Measurements from ENCODE around the gene LRP1. TPM values are rescaled to one million over a fixed set of nuclear protein-coding genes. Genes with fewer than 3 reads are reported as not detected.

LRP1 gene
- total and polyA plus RNA-seq, 2 of the 13 experiments (the other 11 are each of a cell fraction or from before 2014, with no cell fraction given) = 14.7 to 30.8 TPM

DNA sequence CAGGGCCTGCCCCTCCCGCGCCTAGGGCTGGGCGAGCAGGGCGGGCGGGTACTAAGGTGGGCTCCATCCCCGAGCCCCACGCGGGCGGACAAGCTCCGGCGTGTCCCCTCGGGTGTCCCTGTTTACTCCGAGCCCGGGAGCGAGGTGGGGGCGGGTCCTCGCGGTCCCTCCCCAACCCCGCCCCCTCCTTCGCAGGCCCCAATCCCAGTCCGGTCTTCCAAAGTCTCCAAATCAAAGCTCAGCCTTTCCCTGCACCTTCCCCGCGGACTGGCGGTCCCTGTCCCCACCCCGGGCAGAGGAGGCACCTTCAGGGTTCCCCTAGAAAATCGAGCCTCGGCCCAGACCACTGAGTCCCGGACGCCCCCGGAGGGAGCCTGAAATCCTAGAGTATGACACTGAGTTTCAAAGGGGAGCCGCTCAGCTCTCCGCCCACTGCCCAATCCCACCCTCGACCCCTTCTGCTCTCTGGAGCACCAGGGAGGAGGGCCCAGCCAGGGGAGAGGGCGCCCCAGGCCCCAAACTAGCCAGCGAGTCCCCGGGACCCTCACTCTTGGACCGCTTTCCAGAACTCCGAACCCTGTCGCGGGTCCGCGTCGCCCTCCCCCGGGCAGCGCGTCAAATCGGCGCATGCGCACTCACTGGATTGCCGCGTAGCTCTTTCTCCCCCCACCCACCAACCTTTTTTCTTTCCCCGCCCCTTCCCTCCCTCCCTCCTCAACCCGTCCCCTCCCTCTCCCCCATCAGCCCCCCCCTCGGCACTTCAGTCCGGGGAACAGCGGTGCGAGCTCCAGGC lies at the start of gene LRP1 (continued):
- TF ChIP-seq, protein P1, sequence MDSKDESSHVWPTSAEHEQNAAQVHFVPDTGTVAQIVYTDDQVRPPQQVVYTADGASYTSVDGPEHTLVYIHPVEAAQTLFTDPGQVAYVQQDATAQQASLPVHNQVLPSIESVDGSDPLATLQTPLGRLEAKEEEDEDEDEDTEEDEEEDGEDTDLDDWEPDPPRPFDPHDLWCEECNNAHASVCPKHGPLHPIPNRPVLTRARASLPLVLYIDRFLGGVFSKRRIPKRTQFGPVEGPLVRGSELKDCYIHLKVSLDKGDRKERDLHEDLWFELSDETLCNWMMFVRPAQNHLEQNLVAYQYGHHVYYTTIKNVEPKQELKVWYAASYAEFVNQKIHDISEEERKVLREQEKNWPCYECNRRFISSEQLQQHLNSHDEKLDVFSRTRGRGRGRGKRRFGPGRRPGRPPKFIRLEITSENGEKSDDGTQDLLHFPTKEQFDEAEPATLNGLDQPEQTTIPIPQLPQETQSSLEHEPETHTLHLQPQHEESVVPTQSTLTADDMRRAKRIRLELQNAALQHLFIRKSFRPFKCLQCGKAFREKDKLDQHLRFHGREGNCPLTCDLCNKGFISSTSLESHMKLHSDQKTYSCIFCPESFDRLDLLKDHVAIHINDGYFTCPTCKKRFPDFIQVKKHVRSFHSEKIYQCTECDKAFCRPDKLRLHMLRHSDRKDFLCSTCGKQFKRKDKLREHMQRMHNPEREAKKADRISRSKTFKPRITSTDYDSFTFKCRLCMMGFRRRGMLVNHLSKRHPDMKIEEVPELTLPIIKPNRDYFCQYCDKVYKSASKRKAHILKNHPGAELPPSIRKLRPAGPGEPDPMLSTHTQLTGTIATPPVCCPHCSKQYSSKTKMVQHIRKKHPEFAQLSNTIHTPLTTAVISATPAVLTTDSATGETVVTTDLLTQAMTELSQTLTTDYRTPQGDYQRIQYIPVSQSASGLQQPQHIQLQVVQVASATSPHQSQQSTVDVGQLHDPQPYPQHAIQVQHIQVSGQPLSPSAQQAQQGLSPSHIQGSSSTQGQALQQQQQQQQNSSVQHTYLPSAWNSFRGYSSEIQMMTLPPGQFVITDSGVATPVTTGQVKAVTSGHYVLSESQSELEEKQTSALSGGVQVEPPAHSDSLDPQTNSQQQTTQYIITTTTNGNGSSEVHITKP (CRISPR knock-in tag; IDR thresholded peaks at IDR 0.05; ENCODE audit: low read depth) = peak; percentile 19; the same call in 1 of the 2 replicates
- TF ChIP-seq, protein P2, sequence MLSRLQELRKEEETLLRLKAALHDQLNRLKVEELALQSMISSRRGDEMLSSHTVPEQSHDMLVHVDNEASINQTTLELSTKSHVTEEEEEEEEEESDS (CRISPR knock-in tag; IDR thresholded peaks at IDR 0.05; ENCODE audit: borderline replicate concordance) = no peak
- TF ChIP-seq ADNP (CRISPR knock-in tag; IDR thresholded peaks at IDR 0.05) = no peak
- TF ChIP-seq ZNF205 (CRISPR knock-in tag; IDR thresholded peaks at IDR 0.05) = no peak
- TF ChIP-seq, protein P3, sequence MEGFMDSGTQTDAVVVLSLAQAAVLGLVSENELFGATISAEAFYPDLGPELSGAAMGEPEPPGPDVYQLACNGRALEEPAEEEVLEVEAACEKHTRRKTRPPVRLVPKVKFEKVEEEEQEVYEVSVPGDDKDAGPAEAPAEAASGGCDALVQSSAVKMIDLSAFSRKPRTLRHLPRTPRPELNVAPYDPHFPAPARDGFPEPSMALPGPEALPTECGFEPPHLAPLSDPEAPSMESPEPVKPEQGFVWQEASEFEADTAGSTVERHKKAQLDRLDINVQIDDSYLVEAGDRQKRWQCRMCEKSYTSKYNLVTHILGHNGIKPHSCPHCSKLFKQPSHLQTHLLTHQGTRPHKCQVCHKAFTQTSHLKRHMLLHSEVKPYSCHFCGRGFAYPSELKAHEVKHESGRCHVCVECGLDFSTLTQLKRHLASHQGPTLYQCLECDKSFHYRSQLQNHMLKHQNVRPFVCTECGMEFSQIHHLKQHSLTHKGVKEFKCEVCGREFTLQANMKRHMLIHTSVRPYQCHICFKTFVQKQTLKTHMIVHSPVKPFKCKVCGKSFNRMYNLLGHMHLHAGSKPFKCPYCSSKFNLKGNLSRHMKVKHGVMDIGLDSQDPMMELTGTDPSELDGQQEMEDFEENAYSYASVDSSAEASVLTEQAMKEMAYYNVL (CRISPR knock-in tag; IDR thresholded peaks at IDR 0.05; ENCODE audit: borderline replicate concordance) = 0 out of 2 replicates have a peak, but pooled peaks have one; percentile 14
- TF ChIP-seq, protein P4, sequence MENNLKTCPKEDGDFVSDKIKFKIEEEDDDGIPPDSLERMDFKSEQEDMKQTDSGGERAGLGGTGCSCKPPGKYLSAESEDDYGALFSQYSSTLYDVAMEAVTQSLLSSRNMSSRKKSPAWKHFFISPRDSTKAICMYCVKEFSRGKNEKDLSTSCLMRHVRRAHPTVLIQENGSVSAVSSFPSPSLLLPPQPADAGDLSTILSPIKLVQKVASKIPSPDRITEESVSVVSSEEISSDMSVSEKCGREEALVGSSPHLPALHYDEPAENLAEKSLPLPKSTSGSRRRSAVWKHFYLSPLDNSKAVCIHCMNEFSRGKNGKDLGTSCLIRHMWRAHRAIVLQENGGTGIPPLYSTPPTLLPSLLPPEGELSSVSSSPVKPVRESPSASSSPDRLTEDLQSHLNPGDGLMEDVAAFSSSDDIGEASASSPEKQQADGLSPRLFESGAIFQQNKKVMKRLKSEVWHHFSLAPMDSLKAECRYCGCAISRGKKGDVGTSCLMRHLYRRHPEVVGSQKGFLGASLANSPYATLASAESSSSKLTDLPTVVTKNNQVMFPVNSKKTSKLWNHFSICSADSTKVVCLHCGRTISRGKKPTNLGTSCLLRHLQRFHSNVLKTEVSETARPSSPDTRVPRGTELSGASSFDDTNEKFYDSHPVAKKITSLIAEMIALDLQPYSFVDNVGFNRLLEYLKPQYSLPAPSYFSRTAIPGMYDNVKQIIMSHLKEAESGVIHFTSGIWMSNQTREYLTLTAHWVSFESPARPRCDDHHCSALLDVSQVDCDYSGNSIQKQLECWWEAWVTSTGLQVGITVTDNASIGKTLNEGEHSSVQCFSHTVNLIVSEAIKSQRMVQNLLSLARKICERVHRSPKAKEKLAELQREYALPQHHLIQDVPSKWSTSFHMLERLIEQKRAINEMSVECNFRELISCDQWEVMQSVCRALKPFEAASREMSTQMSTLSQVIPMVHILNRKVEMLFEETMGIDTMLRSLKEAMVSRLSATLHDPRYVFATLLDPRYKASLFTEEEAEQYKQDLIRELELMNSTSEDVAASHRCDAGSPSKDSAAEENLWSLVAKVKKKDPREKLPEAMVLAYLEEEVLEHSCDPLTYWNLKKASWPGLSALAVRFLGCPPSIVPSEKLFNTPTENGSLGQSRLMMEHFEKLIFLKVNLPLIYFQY (CRISPR knock-in tag; IDR thresholded peaks at IDR 0.05; ENCODE audit: borderline replicate concordance) = peak; percentile 79; the same call in 1 of the 2 replicates
- 0 out of 2 replicates have a peak, but pooled peaks have one; percentile 38 for TF ChIP-seq MED1 (CRISPR knock-in tag; IDR thresholded peaks at IDR 0.05)
- TF ChIP-seq, protein P5, sequence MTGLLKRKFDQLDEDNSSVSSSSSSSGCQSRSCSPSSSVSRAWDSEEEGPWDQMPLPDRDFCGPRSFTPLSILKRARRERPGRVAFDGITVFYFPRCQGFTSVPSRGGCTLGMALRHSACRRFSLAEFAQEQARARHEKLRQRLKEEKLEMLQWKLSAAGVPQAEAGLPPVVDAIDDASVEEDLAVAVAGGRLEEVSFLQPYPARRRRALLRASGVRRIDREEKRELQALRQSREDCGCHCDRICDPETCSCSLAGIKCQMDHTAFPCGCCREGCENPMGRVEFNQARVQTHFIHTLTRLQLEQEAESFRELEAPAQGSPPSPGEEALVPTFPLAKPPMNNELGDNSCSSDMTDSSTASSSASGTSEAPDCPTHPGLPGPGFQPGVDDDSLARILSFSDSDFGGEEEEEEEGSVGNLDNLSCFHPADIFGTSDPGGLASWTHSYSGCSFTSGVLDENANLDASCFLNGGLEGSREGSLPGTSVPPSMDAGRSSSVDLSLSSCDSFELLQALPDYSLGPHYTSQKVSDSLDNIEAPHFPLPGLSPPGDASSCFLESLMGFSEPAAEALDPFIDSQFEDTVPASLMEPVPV (CRISPR knock-in tag; IDR thresholded peaks at IDR 0.05) = no peak
- no peak for TF ChIP-seq SIX4 (CRISPR knock-in tag; IDR thresholded peaks at IDR 0.05)
- TF ChIP-seq ZNF446 (CRISPR knock-in tag; IDR thresholded peaks at IDR 0.05) = no peak
- no peak for TF ChIP-seq SRF (IDR thresholded peaks at IDR 0.05; ENCODE audit: low read depth, low read length)
- TF ChIP-seq, protein P6, sequence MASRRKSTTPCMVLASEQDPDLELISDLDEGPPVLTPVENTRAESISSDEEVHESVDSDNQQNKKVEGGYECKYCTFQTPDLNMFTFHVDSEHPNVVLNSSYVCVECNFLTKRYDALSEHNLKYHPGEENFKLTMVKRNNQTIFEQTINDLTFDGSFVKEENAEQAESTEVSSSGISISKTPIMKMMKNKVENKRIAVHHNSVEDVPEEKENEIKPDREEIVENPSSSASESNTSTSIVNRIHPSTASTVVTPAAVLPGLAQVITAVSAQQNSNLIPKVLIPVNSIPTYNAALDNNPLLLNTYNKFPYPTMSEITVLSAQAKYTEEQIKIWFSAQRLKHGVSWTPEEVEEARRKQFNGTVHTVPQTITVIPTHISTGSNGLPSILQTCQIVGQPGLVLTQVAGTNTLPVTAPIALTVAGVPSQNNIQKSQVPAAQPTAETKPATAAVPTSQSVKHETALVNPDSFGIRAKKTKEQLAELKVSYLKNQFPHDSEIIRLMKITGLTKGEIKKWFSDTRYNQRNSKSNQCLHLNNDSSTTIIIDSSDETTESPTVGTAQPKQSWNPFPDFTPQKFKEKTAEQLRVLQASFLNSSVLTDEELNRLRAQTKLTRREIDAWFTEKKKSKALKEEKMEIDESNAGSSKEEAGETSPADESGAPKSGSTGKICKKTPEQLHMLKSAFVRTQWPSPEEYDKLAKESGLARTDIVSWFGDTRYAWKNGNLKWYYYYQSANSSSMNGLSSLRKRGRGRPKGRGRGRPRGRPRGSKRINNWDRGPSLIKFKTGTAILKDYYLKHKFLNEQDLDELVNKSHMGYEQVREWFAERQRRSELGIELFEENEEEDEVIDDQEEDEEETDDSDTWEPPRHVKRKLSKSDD (CRISPR knock-in tag; IDR thresholded peaks at IDR 0.05; ENCODE audit: low read depth) = peak; percentile 32; the same call in 1 of the 2 replicates
- 0 out of 2 replicates have a peak, but pooled peaks have one; percentile 16 for TF ChIP-seq ELF1 (CRISPR knock-in tag; IDR thresholded peaks at IDR 0.05)

All from HepG2 (cell line).